ENCODE data around the gene GPC3.

GPC3 gene

DNA sequence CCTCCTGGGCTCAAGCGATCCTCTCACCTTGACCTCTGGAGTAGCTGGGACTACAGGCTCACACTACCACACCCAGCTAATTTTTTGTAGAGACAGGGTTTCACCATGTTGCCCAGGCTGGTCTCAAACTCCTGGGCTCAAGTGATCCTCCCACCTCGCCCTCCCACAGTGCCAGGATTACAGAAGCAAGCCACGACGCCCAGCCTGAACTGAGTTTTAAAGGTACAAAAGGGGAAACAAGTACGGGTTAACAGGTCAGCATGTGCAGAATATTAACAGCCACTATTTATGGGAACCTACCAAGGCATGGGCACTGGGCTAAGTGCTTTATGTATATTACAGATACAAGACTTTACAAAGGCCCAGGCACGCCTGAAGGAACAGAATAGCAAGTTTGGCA, 405.8 kb downstream of the GPC3 start:
- no peak for ATAC-seq (ENCODE audit: low read depth)
- no peak overlapping the region for H3K4me3 ChIP-seq (ENCODE audit: severe bottlenecking)
- TF ChIP-seq, protein P1, sequence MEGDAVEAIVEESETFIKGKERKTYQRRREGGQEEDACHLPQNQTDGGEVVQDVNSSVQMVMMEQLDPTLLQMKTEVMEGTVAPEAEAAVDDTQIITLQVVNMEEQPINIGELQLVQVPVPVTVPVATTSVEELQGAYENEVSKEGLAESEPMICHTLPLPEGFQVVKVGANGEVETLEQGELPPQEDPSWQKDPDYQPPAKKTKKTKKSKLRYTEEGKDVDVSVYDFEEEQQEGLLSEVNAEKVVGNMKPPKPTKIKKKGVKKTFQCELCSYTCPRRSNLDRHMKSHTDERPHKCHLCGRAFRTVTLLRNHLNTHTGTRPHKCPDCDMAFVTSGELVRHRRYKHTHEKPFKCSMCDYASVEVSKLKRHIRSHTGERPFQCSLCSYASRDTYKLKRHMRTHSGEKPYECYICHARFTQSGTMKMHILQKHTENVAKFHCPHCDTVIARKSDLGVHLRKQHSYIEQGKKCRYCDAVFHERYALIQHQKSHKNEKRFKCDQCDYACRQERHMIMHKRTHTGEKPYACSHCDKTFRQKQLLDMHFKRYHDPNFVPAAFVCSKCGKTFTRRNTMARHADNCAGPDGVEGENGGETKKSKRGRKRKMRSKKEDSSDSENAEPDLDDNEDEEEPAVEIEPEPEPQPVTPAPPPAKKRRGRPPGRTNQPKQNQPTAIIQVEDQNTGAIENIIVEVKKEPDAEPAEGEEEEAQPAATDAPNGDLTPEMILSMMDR (IDR thresholded peaks at IDR 0.05; ENCODE audit: poor library complexity, severe bottlenecking) = no peak
- no peaks in the 10 kb centered on the region for H3K27me3 ChIP-seq (ENCODE audit: insufficient read depth, poor library complexity, severe bottlenecking)
- no peaks in the 10 kb centered on the region for H3K4me1 ChIP-seq (ENCODE audit: insufficient read depth, poor library complexity, severe bottlenecking)
- H3K27ac ChIP-seq (ENCODE audit: poor library complexity, severe bottlenecking) = no peak overlapping the region
- no peaks in the 10 kb centered on the region for H3K9me3 ChIP-seq (ENCODE audit: severe bottlenecking)
- no peaks in the 10 kb centered on the region for H3K36me3 ChIP-seq (ENCODE audit: low read depth)
- no peak for DNase-seq (ENCODE audit: low spot score)

DNA sequence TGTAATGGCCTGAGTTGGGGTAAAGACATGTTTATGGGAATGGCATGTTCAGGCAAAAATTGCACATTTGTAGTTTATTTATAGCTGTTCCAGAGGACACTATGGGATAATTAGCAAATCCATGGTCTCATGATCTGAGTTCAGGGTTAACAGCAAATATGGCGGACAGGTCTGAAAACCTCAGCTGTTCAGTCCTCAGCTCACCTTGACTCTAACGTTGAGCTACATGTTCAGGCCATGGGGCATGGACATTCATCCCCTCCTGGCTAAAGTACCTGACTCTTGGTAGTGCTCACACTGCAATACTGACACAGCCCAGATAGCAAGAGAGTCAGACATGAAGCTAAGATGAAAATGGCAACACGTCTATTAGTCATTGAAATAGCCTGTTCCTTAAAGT, 408.5 kb downstream of the GPC3 start:
- Histone ChIP-seq H3K9me3 (ENCODE audit: severe bottlenecking) (no peaks in the 10 kb centered on the region), H3K4me1 (ENCODE audit: insufficient read depth, poor library complexity, severe bottlenecking) (no peaks in the 10 kb centered on the region), H3K27ac (ENCODE audit: poor library complexity, severe bottlenecking) (no peak overlapping the region), H3K27me3 (ENCODE audit: insufficient read depth, poor library complexity, severe bottlenecking) (no peaks in the 10 kb centered on the region), H3K4me3 (ENCODE audit: severe bottlenecking) (no peak overlapping the region), H3K36me3 (ENCODE audit: low read depth) (no peaks in the 10 kb centered on the region)
- TF ChIP-seq, protein P1 (IDR thresholded peaks at IDR 0.05; ENCODE audit: poor library complexity, severe bottlenecking) = no peak
- no peak for DNase-seq (ENCODE audit: low spot score)
- no peak for ATAC-seq (ENCODE audit: low read depth)

DNA sequence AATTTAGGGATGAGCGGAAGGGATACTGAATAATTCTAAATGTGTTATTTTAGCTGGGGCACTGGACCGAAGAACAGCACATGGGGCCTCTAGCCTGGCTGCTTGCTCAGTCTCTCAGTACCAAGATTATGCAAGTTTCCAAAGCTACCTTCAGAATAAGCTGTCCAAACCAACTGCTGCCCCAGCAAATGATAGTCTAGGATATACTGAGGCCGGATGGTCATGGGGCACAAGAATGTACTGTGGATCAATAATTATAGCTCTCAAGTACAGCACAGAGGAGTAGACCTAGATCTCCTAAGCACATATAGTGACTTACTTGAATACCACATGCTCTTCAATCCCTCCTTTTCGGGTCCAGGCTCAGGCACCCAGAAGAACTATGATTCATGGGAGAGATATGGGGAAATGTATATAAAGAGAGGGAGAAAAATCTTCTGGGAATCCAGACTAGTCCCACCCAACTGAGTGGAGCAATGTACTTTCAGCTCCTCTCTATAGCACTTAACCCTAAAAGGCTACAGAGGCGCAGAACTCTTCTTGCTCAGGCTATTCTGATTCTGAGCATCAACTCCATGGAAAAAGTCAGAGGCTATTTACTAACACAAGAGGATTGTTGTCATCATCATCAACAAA, 409.8 kb downstream of the GPC3 start:
- no peaks in the 10 kb centered on the region for H3K36me3 ChIP-seq (ENCODE audit: low read depth)
- H3K27ac ChIP-seq (ENCODE audit: poor library complexity, severe bottlenecking) = no peak overlapping the region
- no peaks in the 10 kb centered on the region for H3K9me3 ChIP-seq (ENCODE audit: severe bottlenecking)
- no peak overlapping the region for H3K4me3 ChIP-seq (ENCODE audit: severe bottlenecking)
- TF ChIP-seq, protein P1 (IDR thresholded peaks at IDR 0.05; ENCODE audit: poor library complexity, severe bottlenecking) = no peak
- no peaks in the 10 kb centered on the region for H3K4me1 ChIP-seq (ENCODE audit: insufficient read depth, poor library complexity, severe bottlenecking)
- H3K27me3 ChIP-seq (ENCODE audit: insufficient read depth, poor library complexity, severe bottlenecking) = no peaks in the 10 kb centered on the region
- ATAC-seq (ENCODE audit: low read depth) (no peak), DNase-seq (ENCODE audit: low spot score) (no peak)

DNA sequence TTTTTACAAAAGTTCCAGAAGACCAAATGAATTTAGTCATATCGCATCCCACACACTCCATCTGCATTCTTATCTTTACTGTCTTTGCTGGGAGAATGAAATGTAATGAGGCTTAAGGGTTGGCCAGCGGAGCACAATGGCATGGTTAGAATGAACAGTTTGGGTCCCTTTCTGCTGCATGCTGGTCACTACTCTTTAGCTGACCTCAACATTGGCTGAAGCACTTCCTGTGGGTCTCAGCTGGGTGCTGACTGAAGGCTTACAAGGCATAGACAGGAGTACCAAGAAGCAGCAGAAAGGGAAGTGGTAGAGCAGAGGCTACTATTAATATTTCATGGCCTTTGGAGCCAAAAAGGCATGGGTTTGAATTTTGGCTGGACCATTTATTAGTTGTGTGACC, 410.7 kb downstream of the GPC3 start:
- Histone ChIP-seq H3K4me3 (ENCODE audit: severe bottlenecking) (no peak overlapping the region), H3K27me3 (ENCODE audit: insufficient read depth, poor library complexity, severe bottlenecking) (no peaks in the 10 kb centered on the region), H3K4me1 (ENCODE audit: insufficient read depth, poor library complexity, severe bottlenecking) (no peaks in the 10 kb centered on the region), H3K9me3 (ENCODE audit: severe bottlenecking) (no peaks in the 10 kb centered on the region), H3K36me3 (ENCODE audit: low read depth) (no peaks in the 10 kb centered on the region), H3K27ac (ENCODE audit: poor library complexity, severe bottlenecking) (no peak overlapping the region)
- TF ChIP-seq, protein P1 (IDR thresholded peaks at IDR 0.05; ENCODE audit: poor library complexity, severe bottlenecking) = no peak
- ATAC-seq (ENCODE audit: low read depth) (no peak), DNase-seq (ENCODE audit: low spot score) (no peak)

DNA sequence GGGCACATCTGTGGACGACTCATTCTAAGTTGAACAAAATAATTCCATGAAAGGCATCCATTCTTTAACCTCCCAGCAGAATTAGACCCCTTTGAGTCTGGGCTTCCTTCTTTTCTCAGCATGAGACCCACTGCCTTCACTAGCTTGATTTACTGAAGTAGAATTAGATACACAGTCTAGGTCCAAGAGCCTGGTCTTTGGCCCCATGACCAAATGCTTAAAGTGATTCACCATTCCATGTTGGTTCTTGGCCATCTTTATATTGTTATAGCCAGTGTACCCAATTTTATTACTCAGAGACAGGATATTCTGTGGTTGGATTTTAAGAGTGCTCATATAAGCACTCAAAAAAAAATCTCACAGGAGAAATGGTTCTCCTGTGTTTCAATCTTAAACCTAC, 414.8 kb downstream of the GPC3 start:
- no peak overlapping the region for H3K4me3 ChIP-seq (ENCODE audit: severe bottlenecking)
- H3K27me3 ChIP-seq (ENCODE audit: insufficient read depth, poor library complexity, severe bottlenecking) = no peaks in the 10 kb centered on the region
- H3K4me1 ChIP-seq (ENCODE audit: insufficient read depth, poor library complexity, severe bottlenecking) = no peaks in the 10 kb centered on the region
- DNase-seq (ENCODE audit: low spot score) (no peak), ATAC-seq (ENCODE audit: low read depth) (no peak)
- H3K27ac ChIP-seq (ENCODE audit: poor library complexity, severe bottlenecking) = no peak overlapping the region
- no peaks in the 10 kb centered on the region for H3K9me3 ChIP-seq (ENCODE audit: severe bottlenecking)
- TF ChIP-seq, protein P1 (IDR thresholded peaks at IDR 0.05; ENCODE audit: poor library complexity, severe bottlenecking) = no peak
- H3K36me3 ChIP-seq (ENCODE audit: low read depth) = no peaks in the 10 kb centered on the region
